Fibroblast of upper back skin (primary cell): ENCODE data around the gene CSTF1.

Experiments used
- DNase-seq: peaks from one replicate; pipeline ENCODE4 v3.0.0-alpha.2; 2013

Gene CSTF1

GRCh38 chr20:56392132-56392880, at the start of gene CSTF1, which contains the start of gene AURKA:
Gene CSTF1 (plus strand): TSS chr20:56392645. CDS start chr20:56395553, 2,908 bp downstream.
Gene AURKA (minus strand): TSS chr20:56392215. CDS start chr20:56388197, 4,018 bp downstream.
- peak; percentile 100 for DNase-seq

GRCh38 chr20:56342783-56343182, 49.7 kb upstream of the CSTF1 start:
- no peak for DNase-seq

- peak; percentile 33 for DNase-seq
Measured at GRCh38 chr20:56343861-56344381, 48.5 kb upstream of the CSTF1 start.

- DNase-seq, result no peak
Measured at GRCh38 chr20:56345911-56346310, 46.5 kb upstream of the CSTF1 start.

- no peak for DNase-seq
Measured at GRCh38 chr20:56347628-56348304, 44.7 kb upstream of the CSTF1 start.

GRCh38 chr20:56348305-56348693, 44.1 kb upstream of the CSTF1 start:
- no peak for DNase-seq

GRCh38 chr20:56348746-56349145, 43.7 kb upstream of the CSTF1 start:
- DNase-seq, result no peak

GRCh38 chr20:56350842-56351241, 41.6 kb upstream of the CSTF1 start:
- DNase-seq, result peak; percentile 68

GRCh38 chr20:56352345-56353055, 39.9 kb upstream of the CSTF1 start:
- DNase-seq, result peak; percentile 37

GRCh38 chr20:56353356-56353755, 39.1 kb upstream of the CSTF1 start:
- no peak for DNase-seq

- no peak for DNase-seq
Measured at GRCh38 chr20:56358070-56358469, 34.4 kb upstream of the CSTF1 start.

GRCh38 chr20:56358600-56359211, 33.7 kb upstream of the CSTF1 start, which contains the start of gene FAM210B:
Gene FAM210B (plus strand): TSS chr20:56358974. CDS start chr20:56359006, 32 bp downstream.
- peak; percentile 88 for DNase-seq

GRCh38 chr20:56359212-56360132, 33.0 kb upstream of the CSTF1 start:
- peak; percentile 47 for DNase-seq

- DNase-seq, result no peak
Measured at GRCh38 chr20:56360133-56360907, 32.1 kb upstream of the CSTF1 start.

- DNase-seq, result no peak
Measured at GRCh38 chr20:56360908-56361205, 31.6 kb upstream of the CSTF1 start.

- no peak for DNase-seq
Measured at GRCh38 chr20:56361900-56362299, 30.5 kb upstream of the CSTF1 start.

GRCh38 chr20:56362833-56363413, 29.5 kb upstream of the CSTF1 start:
- DNase-seq, result no peak

GRCh38 chr20:56363491-56363890, 29.0 kb upstream of the CSTF1 start:
- DNase-seq, result no peak

GRCh38 chr20:56368351-56369134, 23.9 kb upstream of the CSTF1 start:
- DNase-seq, result no peak

- no peak for DNase-seq
Measured at GRCh38 chr20:56369179-56369578, 23.3 kb upstream of the CSTF1 start.
